ENCODE data around the gene MEGF11.
A peak's percentile ranks its signal among the peaks of the same experiment; 100 is the strongest.

The MEGF11 gene

GRCh38 chr15:65960586-65960985 is 293.0 kb downstream of the MEGF11 start:
- DNase-seq, result no peak

GRCh38 chr15:65958835-65959234 is 294.7 kb downstream of the MEGF11 start:
- no peak for DNase-seq

DNA sequence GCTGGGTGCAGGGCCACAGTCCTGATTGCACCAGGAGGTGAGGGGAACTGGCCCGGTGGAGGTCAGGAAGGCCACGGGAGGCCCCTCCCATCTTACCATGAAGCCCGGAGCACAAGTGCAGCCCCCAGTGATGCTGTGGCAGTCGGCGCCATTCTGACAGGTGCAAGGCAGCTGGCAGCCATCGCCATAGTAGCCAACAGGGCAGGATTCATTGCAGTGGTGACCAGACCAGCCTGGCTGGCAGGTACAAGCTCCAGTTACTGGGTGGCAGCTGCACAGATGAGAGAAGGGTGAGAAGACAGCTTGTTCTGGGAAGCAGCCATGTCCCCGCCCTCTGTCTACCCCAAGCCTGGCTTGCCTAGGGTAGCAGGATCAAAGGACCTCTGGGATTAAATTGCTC is 296.1 kb downstream of the MEGF11 start:
- DNase-seq, result peak; percentile 64

DNA sequence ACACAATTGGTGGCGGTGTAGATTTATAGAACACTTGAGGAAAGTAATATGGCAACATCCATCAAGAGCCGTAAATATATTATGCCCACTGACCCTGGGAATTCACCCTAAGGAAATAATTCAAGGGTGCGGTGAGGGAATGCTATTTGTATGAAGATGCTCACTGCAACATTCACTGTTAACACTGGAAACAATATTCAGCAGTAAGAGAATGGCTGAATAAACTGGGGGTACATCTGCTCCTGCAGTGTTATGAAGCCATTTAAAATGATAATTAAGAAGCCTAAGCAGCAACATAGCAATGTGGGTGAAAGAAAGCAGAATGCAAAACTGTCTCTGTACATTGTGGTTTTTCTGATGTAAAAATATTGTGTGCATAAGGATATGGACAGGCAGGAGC is 296.7 kb downstream of the MEGF11 start:
- no peak for DNase-seq

GRCh38 chr15:65956307-65956706 is 297.2 kb downstream of the MEGF11 start:
- DNase-seq, result peak; percentile 41

DNA sequence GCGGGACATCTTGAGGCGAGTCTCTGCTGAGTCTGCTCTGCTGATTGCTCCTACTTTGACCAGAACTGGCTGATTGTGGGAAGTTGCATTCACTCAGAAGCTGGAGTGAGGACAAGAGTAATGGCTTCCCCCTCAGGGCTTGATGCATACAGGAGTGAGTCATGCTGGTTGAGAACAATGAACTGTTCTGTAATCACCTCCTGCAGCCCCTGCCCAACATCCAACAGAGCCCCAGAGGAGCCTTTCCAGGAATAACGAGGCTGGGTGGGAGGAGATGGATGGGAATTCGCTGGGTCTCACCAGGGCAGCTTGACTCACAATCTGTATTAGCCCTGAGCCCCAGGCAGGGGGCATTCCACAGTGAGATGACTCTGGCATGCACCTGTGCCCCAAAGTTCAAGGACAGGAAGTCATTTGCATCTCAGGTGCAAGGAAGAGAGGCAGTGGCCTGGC is 299.2 kb downstream of the MEGF11 start:
- peak; percentile 95 for DNase-seq

DNA sequence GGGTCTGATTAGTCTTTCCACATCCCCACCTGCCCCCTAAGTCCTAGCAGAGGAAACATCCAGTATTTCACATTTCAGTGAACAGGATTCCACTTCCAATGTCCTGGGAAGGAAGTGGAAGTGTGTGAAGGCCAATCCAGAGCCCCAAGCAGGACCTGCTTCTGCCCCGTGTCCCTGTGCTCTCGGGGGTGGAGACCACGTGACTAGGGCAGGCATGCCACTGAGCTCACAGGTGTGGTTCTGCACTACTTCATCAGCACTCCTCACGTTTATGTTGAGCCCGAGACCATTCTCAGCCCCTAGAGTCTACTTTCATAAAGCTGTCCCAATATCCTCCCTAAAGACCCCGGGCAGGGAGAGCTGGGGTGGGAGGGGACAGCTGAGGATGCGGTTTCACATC is 299.9 kb downstream of the MEGF11 start:
- no peak for DNase-seq

GRCh38 chr15:65952391-65953053 is 301.0 kb downstream of the MEGF11 start:
- no peak for DNase-seq

DNA sequence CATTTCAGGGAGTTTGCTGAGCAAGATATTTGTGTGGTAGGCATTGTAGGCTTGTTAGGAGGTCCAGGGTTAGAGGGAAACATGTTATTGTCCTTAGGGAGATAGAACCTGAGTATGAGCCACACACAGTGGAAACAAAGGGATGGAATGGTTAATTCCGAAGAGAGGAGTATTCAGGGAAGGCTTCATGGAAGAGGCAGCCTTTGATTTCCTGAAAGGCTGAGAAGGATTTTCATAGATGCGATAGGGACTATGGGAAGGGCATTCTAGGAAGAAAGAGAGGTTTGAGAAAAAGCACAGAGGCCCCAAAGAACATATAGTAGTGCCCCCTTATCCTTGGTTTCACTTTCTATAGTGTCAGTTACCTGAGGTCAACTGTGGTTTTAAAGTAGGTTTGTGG is 302.5 kb downstream of the MEGF11 start:
- DNase-seq, result no peak

DNA sequence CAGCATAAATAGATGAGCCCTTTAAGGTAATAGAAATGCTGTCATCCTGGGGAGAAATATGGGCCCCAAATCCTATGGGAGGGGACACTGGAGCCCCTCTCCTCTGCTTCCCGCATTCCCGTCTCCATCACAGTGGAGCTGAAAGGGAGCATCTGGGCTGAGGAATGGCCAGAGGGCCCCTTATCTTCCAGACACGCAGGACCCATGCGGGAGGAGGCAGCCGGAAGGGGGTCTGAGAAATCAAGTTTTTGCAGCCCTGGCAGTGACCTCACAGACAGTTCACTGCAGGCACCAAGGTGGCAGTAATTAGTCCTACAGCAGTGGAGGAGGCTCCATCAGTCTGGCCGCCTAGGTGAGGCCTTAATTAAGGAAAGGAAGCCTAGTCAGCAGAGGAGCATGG is 304.1 kb downstream of the MEGF11 start:
- DNase-seq, result no peak

GRCh38 chr15:65949011-65949410 is 304.5 kb downstream of the MEGF11 start:
- no peak for DNase-seq

- DNase-seq, result no peak
Measured at GRCh38 chr15:65948383-65948782, 305.2 kb downstream of the MEGF11 start.

GRCh38 chr15:65947041-65947440 is 306.5 kb downstream of the MEGF11 start:
- peak; percentile 57 for DNase-seq

- no peak for DNase-seq
Measured at GRCh38 chr15:65945616-65946015, 307.9 kb downstream of the MEGF11 start.

GRCh38 chr15:65944404-65944803 is 309.1 kb downstream of the MEGF11 start:
- no peak for DNase-seq

DNA sequence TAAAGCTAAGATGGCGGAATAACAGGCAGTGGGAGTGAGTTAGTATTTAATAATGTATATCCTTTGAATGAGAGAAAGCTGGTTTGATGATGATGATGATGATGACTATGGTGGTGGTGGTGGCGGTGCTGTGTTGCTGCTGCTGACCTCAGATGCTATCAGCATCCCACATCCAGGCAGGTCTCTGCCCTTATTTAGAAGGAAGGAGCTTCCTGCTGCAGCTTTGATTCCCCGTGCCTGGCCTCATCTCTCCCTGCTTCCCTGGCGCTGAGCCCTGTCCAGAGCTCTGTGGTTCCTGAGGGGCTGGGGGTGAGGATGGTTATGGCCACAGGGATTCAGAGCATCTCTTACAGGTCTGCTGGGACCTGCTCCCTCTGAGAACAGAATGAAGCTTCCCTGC is 311.1 kb downstream of the MEGF11 start:
- no peak for DNase-seq

DNA sequence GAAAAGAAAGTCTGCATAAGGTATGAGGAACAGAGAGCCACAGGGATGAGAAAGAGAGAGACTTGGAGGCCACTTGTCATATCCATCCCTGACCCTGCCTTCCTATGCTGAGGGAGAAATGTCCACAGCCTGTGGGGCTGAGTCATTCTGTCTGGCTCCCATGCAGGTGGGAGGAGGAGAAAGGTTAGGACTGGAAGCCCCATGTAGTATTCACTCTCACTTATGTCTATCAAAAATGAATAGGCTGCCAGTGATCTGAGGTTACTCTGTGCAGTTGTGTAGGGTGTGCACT is 313.0 kb downstream of the MEGF11 start:
- DNase-seq, result no peak

DNA sequence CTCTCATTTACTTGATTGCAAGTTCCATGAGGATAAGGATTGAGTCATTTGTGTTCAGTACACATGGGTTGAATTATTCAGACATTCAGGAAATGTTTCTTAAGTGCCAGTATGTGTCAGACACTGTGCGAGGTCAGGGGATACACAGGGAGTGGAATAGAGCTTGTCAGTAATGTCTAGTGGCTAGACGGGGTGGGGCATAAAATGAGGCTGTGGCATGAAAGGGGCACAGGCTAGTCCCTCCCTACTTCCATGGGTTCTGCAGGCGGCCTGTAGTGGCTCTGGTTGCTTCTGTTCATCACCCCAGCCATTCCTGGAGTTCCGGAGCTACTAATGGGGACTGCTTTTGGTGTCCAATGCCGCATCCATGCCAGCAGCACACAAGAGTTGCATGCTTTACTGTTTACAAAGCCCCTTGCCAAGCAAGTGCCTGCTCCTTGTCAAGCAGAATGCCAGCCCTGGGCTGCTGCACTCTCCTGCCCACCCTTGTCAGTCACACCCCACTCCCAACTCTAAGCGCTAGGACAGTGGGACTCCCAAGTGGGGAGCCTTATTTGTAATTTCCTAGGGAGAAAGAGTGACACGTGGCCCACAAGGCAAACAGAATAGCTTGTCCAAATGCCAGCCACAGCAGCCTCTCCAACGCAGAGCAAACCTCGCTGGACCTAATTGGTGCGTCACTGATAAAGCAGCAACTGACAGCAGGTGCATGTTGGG is 313.5 kb downstream of the MEGF11 start:
- peak; percentile 69 for DNase-seq

GRCh38 chr15:65938604-65939003 is 314.9 kb downstream of the MEGF11 start:
- no peak for DNase-seq

- DNase-seq, result no peak
Measured at GRCh38 chr15:65937476-65937875, 316.1 kb downstream of the MEGF11 start.

GRCh38 chr15:65937054-65937453 is 316.5 kb downstream of the MEGF11 start:
- DNase-seq, result no peak

- peak; percentile 42 for DNase-seq
Measured at GRCh38 chr15:65936282-65936681, 317.3 kb downstream of the MEGF11 start.

- DNase-seq, result no peak
Measured at GRCh38 chr15:65935391-65935790, 318.2 kb downstream of the MEGF11 start.

- DNase-seq, result no peak
Measured at GRCh38 chr15:65931221-65931620, 322.3 kb downstream of the MEGF11 start.

DNA sequence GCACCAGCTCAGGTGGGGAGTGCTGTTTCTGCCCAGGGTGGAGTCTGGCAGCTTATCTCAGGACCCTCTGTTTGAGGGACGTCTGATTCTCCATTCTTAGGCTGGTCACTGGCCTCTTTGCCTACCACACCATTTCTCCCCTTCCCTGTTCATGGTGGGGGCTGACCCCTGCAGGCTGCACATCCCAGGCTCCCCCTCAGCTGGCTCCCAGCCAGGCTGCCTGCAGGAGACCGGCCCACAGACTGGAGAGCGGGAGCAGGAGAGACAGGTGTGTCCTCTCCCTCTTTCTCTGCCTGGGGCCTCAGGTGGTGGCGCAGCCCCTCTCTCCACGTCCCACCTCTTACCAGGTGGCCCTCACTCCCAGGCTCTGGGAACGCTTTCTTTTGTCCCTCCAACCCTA is 323.4 kb downstream of the MEGF11 start:
- DNase-seq, result peak; percentile 90

All from NCI-H146 (cell line).